SK-N-SH (cell line): ENCODE data around the gene DCUN1D3.

Experiments
- EP300 ChIP-seq, 2 experiments: IDR thresholded peaks; 2 replicates each; pipeline versions ENCODE4 v1.4.0 to v1.6.1; 2012; ENCODE audit warnings: borderline replicate concordance in 1 of 2, low read depth in 1 of 2, low read length in 1 of 2
- MAX ChIP-seq: IDR thresholded peaks from 2 replicates; pipeline ENCODE4 v1.4.0; 2012; ENCODE audit warnings: low read depth
- RAD21 ChIP-seq: IDR thresholded peaks from 2 replicates; pipeline ENCODE4 v1.6.1; 2012; ENCODE audit warnings: mild to moderate bottlenecking, low read length
- TEAD4 ChIP-seq: IDR thresholded peaks from 2 replicates; pipeline ENCODE4 v1.4.0; 2012; ENCODE audit warnings: mild to moderate bottlenecking, borderline replicate concordance; ENCODE audit not compliant: insufficient read depth
- USF2 ChIP-seq: fragments of 150-350 bp; IDR thresholded peaks from 2 replicates; pipeline ENCODE4 v1.6.1; 2017; ENCODE audit warnings: antibody characterized with exemption, low read length, low read depth, borderline replicate concordance

GRCh38 chr16:20911361-20911760 lies 11.2 kb upstream of the DCUN1D3 start:
- no peak for TF ChIP-seq TEAD4
- no peak for TF ChIP-seq RAD21
- TF ChIP-seq MAX: no peak
- TF ChIP-seq USF2: no peak
- TF ChIP-seq EP300 (IDR thresholded peaks at IDR 0.05; ENCODE audit: borderline replicate concordance in 1 of 2, low read depth in 1 of 2, low read length in 1 of 2): no peak
